H1 (cell line): ENCODE measurements around the gene SPSB2. TPM values are rescaled to one million over a fixed set of nuclear protein-coding genes. Genes with fewer than 3 reads are reported as not detected.

Experiments
- CTCF ChIA-PET: fragments of 300-600 bp; sonication (Branson Sonifier 250); formaldehyde crosslinking; loops from one replicate; lab custom pipeline; 2021; ENCODE audit not compliant: partially characterized antibody; lab: Charles Lee
- POLR2A ChIA-PET: fragments of 300-600 bp; sonication (Branson Sonifier 250); formaldehyde crosslinking; loops from one replicate; lab custom pipeline; 2021; ENCODE audit warnings: inconsistent platforms; ENCODE audit not compliant: partially characterized antibody; lab: Charles Lee
- DNase-seq, 2 experiments: peaks; one replicate each; pipeline versions ENCODE4 v3.0.0 to v3.0.0-alpha.2; 2010 to 2022; ENCODE audit warnings: low spot score in 2 of 2, low read depth in 1 of 2, mixed read lengths in 1 of 2
- FAIRE-seq: peaks from 2 replicates; lab custom pipeline; 2011; peaks lifted over from hg19 to GRCh38; lab: Jason Lieb, UNC
- H2AFZ ChIP-seq: 2 replicates; pipeline ENCODE4 v1.8.1; 2012; ENCODE audit warnings: low read length, inconsistent platforms
- H2AK5ac ChIP-seq: 2 replicates; pipeline ENCODE4 v1.6.1; 2013; ENCODE audit warnings: low read depth, low read length
- H2BK120ac ChIP-seq: replicated peaks from 2 replicates; pipeline ENCODE3; 2013; ENCODE audit warnings: low read depth, low read length, inconsistent platforms
- H2BK12ac ChIP-seq: 2 replicates; pipeline ENCODE4 v1.6.1; 2013; ENCODE audit warnings: low read depth, low read length
- H2BK15ac ChIP-seq: 2 replicates; pipeline ENCODE4 v1.6.1; 2013; ENCODE audit warnings: low read length
- H2BK20ac ChIP-seq: 2 replicates; pipeline ENCODE4 v1.6.1; 2013; ENCODE audit warnings: low read length
- H2BK5ac ChIP-seq: 2 replicates; pipeline ENCODE4 v1.6.1; 2013; ENCODE audit warnings: low read depth, low read length
- H3K14ac ChIP-seq: 2 replicates; pipeline ENCODE4 v1.6.1; 2013; ENCODE audit warnings: inconsistent platforms; ENCODE audit not compliant: insufficient read length
- H3K18ac ChIP-seq: 2 replicates; pipeline ENCODE4 v1.6.1; 2013; ENCODE audit warnings: low read length; ENCODE audit errors: extremely low read depth
- H3K23ac ChIP-seq: 2 replicates; pipeline ENCODE4 v1.6.1; 2013; ENCODE audit warnings: inconsistent platforms; ENCODE audit not compliant: insufficient read length
- H3K23me2 ChIP-seq: 2 replicates; pipeline ENCODE4 v1.6.1; 2013; ENCODE audit warnings: low read depth, low read length
- H3K27ac ChIP-seq: 2 replicates; pipeline ENCODE4 v1.6.1; 2011; ENCODE audit warnings: low read depth, low read length, inconsistent platforms
- H3K27me3 ChIP-seq, 4 experiments: replicated peaks in 1 of 4; 1 replicate in 1 of 4; 2 replicates in 3 of 4; pipeline versions ENCODE4 v1.6.1 to v1.8.1; 2011 to 2013; ENCODE audit warnings: low read length in 3 of 4, mild to moderate bottlenecking in 3 of 4, inconsistent platforms in 2 of 4, mixed read lengths in 2 of 4, moderate library complexity in 1 of 4; ENCODE audit not compliant: control insufficient read depth in 3 of 4, insufficient read depth in 3 of 4; ENCODE audit errors: extremely low read depth in 1 of 4
- H3K36me3 ChIP-seq, 4 experiments: 2 replicates each; pipeline versions ENCODE4 v1.6.1 to v1.8.1; 2011 to 2013; ENCODE audit warnings: mild to moderate bottlenecking in 4 of 4, low read length in 3 of 4, moderate library complexity in 2 of 4, control low read depth in 1 of 4, inconsistent platforms in 1 of 4; ENCODE audit not compliant: insufficient read depth in 4 of 4, control insufficient read depth in 2 of 4
- H3K4ac ChIP-seq: replicated peaks from 2 replicates; pipeline ENCODE3; 2013; ENCODE audit warnings: low read length, low read depth, mixed read lengths, inconsistent platforms; ENCODE audit not compliant: insufficient read length
- H3K4me1 ChIP-seq, 4 experiments: replicated peaks in 1 of 4; 1 replicate in 1 of 4; 2 replicates in 3 of 4; pipeline versions ENCODE4 v1.6.1 to v1.8.1; 2011 to 2013; ENCODE audit warnings: low read length in 3 of 4, inconsistent platforms in 2 of 4, mixed read lengths in 1 of 4; ENCODE audit not compliant: insufficient read depth in 4 of 4, control insufficient read depth in 3 of 4
- H3K4me2 ChIP-seq, 2 experiments: 2 replicates each; pipeline versions ENCODE4 v1.6.1 to v1.8.1; 2011 to 2013; ENCODE audit warnings: low read depth in 2 of 2, low read length in 2 of 2, control low read depth in 1 of 2, inconsistent platforms in 1 of 2, mild to moderate bottlenecking in 1 of 2; ENCODE audit not compliant: insufficient read depth in 1 of 2
- H3K4me3 ChIP-seq, 4 experiments: fragments of 200-600, 300-600 bp in 1 of 4; sonication (generic), shearing (Covaris generic), sonication (Bioruptor Twin) in 1 of 4; 2 replicates each; pipeline versions ENCODE4 v1.5.1 to v1.8.1; 2011 to 2016; ENCODE audit warnings: low read length in 4 of 4, low read depth in 3 of 4, control low read depth in 2 of 4, inconsistent platforms in 2 of 4, mild to moderate bottlenecking in 2 of 4, mixed read lengths in 1 of 4, moderate library complexity in 1 of 4; ENCODE audit not compliant: insufficient read depth in 2 of 4; ENCODE audit errors: extremely low read depth in 1 of 4
- H3K56ac ChIP-seq: replicated peaks from 2 replicates; pipeline ENCODE3; 2013; ENCODE audit warnings: low read depth, mild to moderate bottlenecking, mixed read lengths, low read length, inconsistent platforms; ENCODE audit not compliant: insufficient read length
- H3K79me1 ChIP-seq: 2 replicates; pipeline ENCODE4 v1.6.1; 2013; ENCODE audit warnings: low read depth, low read length, control low read depth
- H3K79me2 ChIP-seq, 2 experiments: 2 replicates each; pipeline versions ENCODE4 v1.6.1 to v1.8.1; 2012 to 2013; ENCODE audit warnings: low read length in 2 of 2, mild to moderate bottlenecking in 2 of 2, inconsistent platforms in 1 of 2; ENCODE audit not compliant: insufficient read depth in 2 of 2, control insufficient read depth in 1 of 2
- H3K9ac ChIP-seq, 4 experiments: replicated peaks in 1 of 4; 1 replicate in 1 of 4; 2 replicates in 3 of 4; pipeline versions ENCODE4 v1.6.1 to v1.8.1; 2011 to 2013; ENCODE audit warnings: low read depth in 3 of 4, low read length in 3 of 4, control low read depth in 2 of 4, mild to moderate bottlenecking in 2 of 4, moderate library complexity in 2 of 4, inconsistent platforms in 1 of 4; ENCODE audit errors: extremely low read depth in 1 of 4
- H3K9me3 ChIP-seq, 2 experiments: 2 replicates each; pipeline versions ENCODE4 v1.6.1 to v1.8.1; 2012 to 2013; ENCODE audit warnings: mild to moderate bottlenecking in 2 of 2, moderate library complexity in 2 of 2, control low read depth in 1 of 2, inconsistent platforms in 1 of 2, low read depth in 1 of 2, low read length in 1 of 2, mixed read lengths in 1 of 2; ENCODE audit not compliant: insufficient read depth in 2 of 2
- H4K20me1 ChIP-seq, 2 experiments: replicated peaks in 1 of 2; 2 replicates each; pipeline versions ENCODE3 to v1.8.1; 2011 to 2013; ENCODE audit warnings: inconsistent platforms in 2 of 2, low read length in 2 of 2, mild to moderate bottlenecking in 1 of 2; ENCODE audit not compliant: insufficient read depth in 2 of 2, control insufficient read depth in 1 of 2
- H4K5ac ChIP-seq: 2 replicates; pipeline ENCODE4 v1.6.1; 2013; ENCODE audit warnings: low read length, low read depth, mixed read lengths, inconsistent platforms; ENCODE audit not compliant: insufficient read length
- H4K8ac ChIP-seq: 2 replicates; pipeline ENCODE4 v1.8.0; 2013; ENCODE audit warnings: mild to moderate bottlenecking, moderate library complexity, low read length, inconsistent platforms; ENCODE audit not compliant: insufficient read depth; ENCODE audit errors: extremely low read depth
- H4K91ac ChIP-seq: replicated peaks from 2 replicates; pipeline ENCODE3; 2013; ENCODE audit warnings: low read length, mixed read lengths, inconsistent platforms; ENCODE audit not compliant: insufficient read length
- CREB1 ChIP-seq: IDR thresholded peaks from 2 replicates; pipeline ENCODE4 v1.6.1; 2012; ENCODE audit warnings: inconsistent platforms
- EGR1 ChIP-seq: IDR thresholded peaks from 2 replicates; pipeline ENCODE4 v1.6.1; 2011; ENCODE audit warnings: low read depth, low read length, borderline replicate concordance
- JUND ChIP-seq: IDR thresholded peaks from 2 replicates; pipeline ENCODE4 v1.6.1; 2011; ENCODE audit warnings: mild to moderate bottlenecking, improper control_type of control experiment, low read length
- WGBS, 2 experiments: shearing (Covaris generic) in 1 of 2; methylation state at CpG; one replicate each; pipeline versions ENCODE4 v1.1.6 to v1.1.7; 2013 to 2015; ENCODE audit warnings: low lambda C conversion rate in 2 of 2, mixed read lengths in 2 of 2, inconsistent platforms in 1 of 2, low coverage in 1 of 2, missing lambda C conversion rate in 1 of 2; ENCODE audit not compliant: insufficient replicate concordance in 2 of 2, insufficient coverage in 1 of 2, insufficient read length in 1 of 2; ENCODE audit errors: extremely low coverage in 1 of 2, missing lambda C conversion rate in 1 of 2; 5-methylcytosine and 5-hydroxymethylcytosine counted together
- polyA plus RNA-seq, 7 experiments: library from polyadenylated mRNA; depleted of rRNA in 3 of 7; stranded (reverse) in 5 of 7; unstranded in 2 of 7; fragments of >200 nt in 5 of 7; fragments of 200-250 nt in 2 of 7; gene quantifications; 1 replicate in 5 of 7; 2 replicates in 1 of 7; 4 replicates in 1 of 7; pipeline versions ENCODE4 v1.2.1 to v1.2.3, GENCODE V29; 2011 to 2013; ENCODE audit warnings: missing spikeins in 2 of 7, mixed read lengths in 2 of 7
- total RNA-seq: library from RNA; stranded (reverse); fragmentation: NEBNext Ultra II Directional; extraction: Animal tissue kit (Norgen Biotek cat#: 25700); gene quantifications from 2 replicates; pipeline ENCODE4 v1.2.1, GENCODE V29; 2021

SPSB2 gene
- total and polyA plus RNA-seq, 2 of the 8 experiments (the other 6 are each of a cell fraction or from before 2014, with no cell fraction given) = 13.0 to 23.2 TPM

DNA sequence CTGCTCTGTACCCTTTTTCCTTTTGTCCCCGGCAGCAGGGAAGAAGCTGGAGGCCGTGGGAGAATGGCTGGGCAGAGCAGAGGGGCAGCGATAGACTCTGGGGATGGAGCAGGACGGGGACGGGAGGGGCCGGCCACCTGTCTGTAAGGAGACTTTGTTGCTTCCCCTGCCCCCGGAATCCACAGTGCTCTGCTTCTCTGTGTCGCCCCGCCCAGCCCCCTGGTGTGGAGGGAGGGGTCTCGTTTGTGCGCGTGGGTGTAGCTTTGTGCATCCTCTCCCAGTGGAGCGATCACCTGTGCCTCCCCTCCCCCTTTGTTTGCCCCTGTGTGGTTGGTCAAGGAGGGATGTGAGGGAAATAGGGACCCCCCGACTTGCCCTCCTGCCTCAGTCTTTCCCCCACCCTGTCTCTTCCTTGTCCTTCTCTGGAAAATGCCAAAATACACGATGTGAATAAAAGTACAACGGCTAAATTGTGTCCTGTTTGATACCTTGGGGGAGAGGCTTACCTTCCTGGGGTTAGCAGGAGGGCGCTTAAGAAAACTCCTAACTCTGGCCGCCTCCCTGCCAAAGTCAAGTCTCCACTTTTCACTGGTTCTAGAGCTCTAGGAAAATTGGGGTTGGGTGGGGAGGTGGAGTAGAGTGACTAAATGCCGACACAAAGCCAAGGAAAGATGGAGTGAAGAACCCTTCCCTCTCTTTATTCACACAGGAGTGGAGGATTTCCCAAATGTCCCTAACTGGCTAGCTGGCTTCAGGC lies 6.8 kb downstream of the SPSB2 start:
- DNase-seq (peak in 1 of 2 experiments; percentile 68), FAIRE-seq (no peak)
- H3K9ac ChIP-seq = peak overlapping the region in 2 of 4 experiments; percentile 35 to 53; a peak in 2 of 7 replicates
- H3K56ac ChIP-seq = no peak overlapping the region
- 53% methylated on average over 19 of the region's 19 CpGs; no CpG with 5 or more reads in 1 of the 2 experiments for WGBS, 2 experiments
- H2BK20ac ChIP-seq = no peak overlapping the region
- H2AFZ ChIP-seq = no peak overlapping the region
- H4K8ac ChIP-seq = no peak overlapping the region; the same call in 1 of the 2 replicates
- no peaks in the 10 kb centered on the region for H3K27me3 ChIP-seq
- no peak overlapping the region for H2BK120ac ChIP-seq
- H3K4me2 ChIP-seq = peak overlapping the region; percentile 89 to 94
- H3K79me2 ChIP-seq = peaks cover 0 to 22% of the 10 kb centered on the region in 2 experiments; a peak in 2 of 4 replicates
- peak overlapping the region; percentile 47; the same call in 1 of the 2 replicates for H2BK5ac ChIP-seq
- H3K23me2 ChIP-seq = peaks cover 11% of the 10 kb centered on the region
- H3K4me3 ChIP-seq = peak overlapping the region; percentile 40 to 98 (median 67)
- H3K36me3 ChIP-seq = peaks cover 14 to 55% (median 34%) of the 10 kb centered on the region in 4 experiments
- peaks cover 17 to 22% of the 10 kb centered on the region in 2 experiments for H4K20me1 ChIP-seq
- CTCF ChIA-PET = interaction anchor here (0.7 to 10.4 kb wide), 13 partner anchors 11 to 245 kb away, joined by 3 to 216 read pairs (median 4); partner anchors contain the start of genes C12orf57, RNU7-1 and USP5
- POLR2A ChIA-PET = interaction anchor here (0.7 to 18.9 kb wide), 29 partner anchors 8 to 325 kb away, joined by 3 to 588 read pairs (median 6); partner anchors contain the start of genes ATN1, C12orf57, CDCA3 and COPS7A
- peaks cover 7 to 39% (median 20%) of the 10 kb centered on the region in 4 experiments for H3K4me1 ChIP-seq
- H3K23ac ChIP-seq = no peak overlapping the region
- peak overlapping the region; percentile 26 for H4K5ac ChIP-seq
- TF ChIP-seq EGR1 (peak; percentile 70; the same call in 1 of the 2 replicates), JUND (no peak), CREB1 (0 out of 2 replicates have a peak, but pooled peaks have one; percentile 11)
- no peaks in the 10 kb centered on the region for H3K9me3 ChIP-seq
- H4K91ac ChIP-seq = peak overlapping the region; percentile 48
- peak overlapping the region; percentile 94 for H3K18ac ChIP-seq
- H3K79me1 ChIP-seq = 0 out of 2 replicates have a peak, but pooled peaks cover 4% of the 10 kb centered on the region
- peak overlapping the region; percentile 88; the same call in 1 of the 2 replicates for H2BK15ac ChIP-seq
- H2AK5ac ChIP-seq = no peak overlapping the region
- H3K27ac ChIP-seq = no peak overlapping the region
- no peak overlapping the region for H2BK12ac ChIP-seq
- H3K4ac ChIP-seq = peak overlapping the region; percentile 57
- no peak overlapping the region for H3K14ac ChIP-seq
